Ramos (cell line): Measurements from ENCODE around the gene EZR.

Experiments used
- in situ Hi-C: fragments of 300-500 bp; cut with MboI; formaldehyde crosslinking; loops from one replicate; pipeline ENCODE4 v1.14.3; 2022; ENCODE audit warnings: low sequenced_read_pairs; ENCODE audit not compliant: unreplicated experiment

EZR gene

GRCh38 chr6:158803733-158804143 is 15.4 kb downstream of the EZR start:
- in situ Hi-C loops = loop anchor here (25.0 kb wide), 1 partner anchor 1216 kb away; no protein-coding TSS in a partner anchor

- in situ Hi-C loops = loop anchor here (25.0 kb wide), 1 partner anchor 1214 kb away; no protein-coding TSS in a partner anchor
These were observed 17.4 kb downstream of the EZR start for GRCh38 chr6:158801655-158802294.

- in situ Hi-C loops = loop anchor here (10.0 kb wide), 1 partner anchor 176 kb away; no protein-coding TSS in a partner anchor
These were observed 19.9 kb downstream of the EZR start for GRCh38 chr6:158799051-158799792.

- in situ Hi-C loops = loop anchor here (10.0 kb wide), 1 partner anchor 176 kb away; no protein-coding TSS in a partner anchor
These were observed 20.9 kb downstream of the EZR start for GRCh38 chr6:158798311-158798710.

GRCh38 chr6:158797331-158798310 is 21.5 kb downstream of the EZR start:
- in situ Hi-C loops = loop anchor here (10.0 kb wide), 1 partner anchor 177 kb away; no protein-coding TSS in a partner anchor

- in situ Hi-C loops = loop anchor here (10.0 kb wide), 1 partner anchor 178 kb away; no protein-coding TSS in a partner anchor
These were observed 22.8 kb downstream of the EZR start for GRCh38 chr6:158796353-158796752.

- in situ Hi-C loops = loop anchor here (10.0 kb wide), 1 partner anchor 179 kb away; no protein-coding TSS in a partner anchor
These were observed 23.7 kb downstream of the EZR start for GRCh38 chr6:158795516-158795915.

- in situ Hi-C loops = loop anchor here (10.0 kb wide), 1 partner anchor 181 kb away; no protein-coding TSS in a partner anchor
These were observed 25.7 kb downstream of the EZR start for GRCh38 chr6:158793432-158793831.

GRCh38 chr6:158792505-158792904 is 26.7 kb downstream of the EZR start:
- in situ Hi-C loops = loop anchor here (10.0 kb wide), 1 partner anchor 182 kb away; no protein-coding TSS in a partner anchor

- in situ Hi-C loops = loop anchor here (10.0 kb wide), 1 partner anchor 183 kb away; no protein-coding TSS in a partner anchor
These were observed 27.8 kb downstream of the EZR start for GRCh38 chr6:158791274-158791855.

GRCh38 chr6:158789115-158789917 is 29.9 kb downstream of the EZR start:
- in situ Hi-C loops = no loop called here

- in situ Hi-C loops = no loop called here
These were observed 31.8 kb downstream of the EZR start for GRCh38 chr6:158787395-158787794.

GRCh38 chr6:158786645-158787304 is 32.4 kb downstream of the EZR start:
- in situ Hi-C loops = no loop called here

- in situ Hi-C loops = no loop called here
These were observed 34.1 kb downstream of the EZR start for GRCh38 chr6:158785036-158785435.

- in situ Hi-C loops = no loop called here
These were observed 34.7 kb downstream of the EZR start for GRCh38 chr6:158784505-158784904.

GRCh38 chr6:158783851-158784250 is 35.3 kb downstream of the EZR start:
- in situ Hi-C loops = no loop called here

- in situ Hi-C loops = no loop called here
These were observed 36.1 kb downstream of the EZR start for GRCh38 chr6:158783167-158783450.

- in situ Hi-C loops = no loop called here
These were observed 36.6 kb downstream of the EZR start for GRCh38 chr6:158782432-158783166.
